Measurements from ENCODE around the gene LTK. TPM values are rescaled to one million over a fixed set of nuclear protein-coding genes. Genes with fewer than 3 reads are reported as not detected.
A peak's percentile ranks its signal among the peaks of the same experiment; 100 is the strongest.
"Not testable (repeated sequence)": the region's sequence is repeated elsewhere in the genome, so short reads cannot be mapped to it uniquely, and the experiment has no call there.

The LTK gene
- total RNA-seq, 3 donors from 2014 or later: 5.5 to 23.3 (median 13.3) TPM

GRCh38 chr15:41480396-41481140 is 33.1 kb downstream of the LTK start:
- H3K9me3 ChIP-seq: no peaks in the 10 kb centered on the region
- no peak for ATAC-seq
- no peaks in the 10 kb centered on the region for H3K36me3 ChIP-seq (ENCODE audit: low read depth)

GRCh38 chr15:41476416-41477048 is 37.1 kb downstream of the LTK start:
- TF ChIP-seq CTCF (IDR thresholded peaks at IDR 0.05): no peak

More at GRCh38 chr15:41480396-41481140, 33.1 kb downstream of the LTK start:
- peak in 1 of 3 donors; percentile 23 for DNase-seq
- Histone ChIP-seq H3K4me3 (no peak overlapping the region), H3K4me1 (ENCODE audit: low read depth) (peaks cover 14% of the 10 kb centered on the region)
- TF ChIP-seq CTCF (IDR thresholded peaks at IDR 0.05): no peak
- intact Hi-C loops (cut with DNase I, micrococcal nuclease): no loop called here

GRCh38 chr15:41474941-41475340 is 38.7 kb downstream of the LTK start:
- no peak overlapping the region for H3K4me3 ChIP-seq
- peaks cover 9% of the 10 kb centered on the region for H3K4me1 ChIP-seq (ENCODE audit: low read depth)
- DNase-seq: peak in 2 of 3 donors; percentile 50 to 75
- ATAC-seq: peak; percentile 93
- TF ChIP-seq CTCF (IDR thresholded peaks at IDR 0.05): no peak
- H3K9me3 ChIP-seq: no peaks in the 10 kb centered on the region
- H3K36me3 ChIP-seq (ENCODE audit: low read depth): no peaks in the 10 kb centered on the region
- intact Hi-C loops (cut with DNase I, micrococcal nuclease): no loop called here

More at GRCh38 chr15:41476416-41477048, 37.1 kb downstream of the LTK start:
- intact Hi-C loops (cut with DNase I, micrococcal nuclease): no loop called here
- H3K9me3 ChIP-seq: no peaks in the 10 kb centered on the region
- H3K4me1 ChIP-seq (ENCODE audit: low read depth): peaks cover 17% of the 10 kb centered on the region
- DNase-seq: no peak
- no peak overlapping the region for H3K4me3 ChIP-seq
- H3K36me3 ChIP-seq (ENCODE audit: low read depth): no peaks in the 10 kb centered on the region
- no peak for ATAC-seq

- Histone ChIP-seq H3K4me1 (ENCODE audit: low read depth) (peaks cover 9% of the 10 kb centered on the region), H3K36me3 (ENCODE audit: low read depth) (no peaks in the 10 kb centered on the region), H3K9me3 (no peaks in the 10 kb centered on the region), H3K4me3 (no peak overlapping the region)
- intact Hi-C loops (cut with DNase I, micrococcal nuclease): no loop called here
- DNase-seq (peak in 1 of 3 donors; percentile 68), ATAC-seq (peak; percentile 85)
- no peak for TF ChIP-seq CTCF (IDR thresholded peaks at IDR 0.05)
These were observed 39.2 kb downstream of the LTK start for GRCh38 chr15:41474436-41474835.

- Histone ChIP-seq H3K4me3 (no peak overlapping the region), H3K36me3 (ENCODE audit: low read depth) (no peaks in the 10 kb centered on the region), H3K9me3 (no peaks in the 10 kb centered on the region), H3K4me1 (ENCODE audit: low read depth) (peaks cover 9% of the 10 kb centered on the region)
- ATAC-seq (peak; percentile 16), DNase-seq (peak in 1 of 3 donors; percentile 43)
- intact Hi-C loops (cut with DNase I, micrococcal nuclease): no loop called here
- TF ChIP-seq CTCF (IDR thresholded peaks at IDR 0.05): no peak
These were observed 40.2 kb downstream of the LTK start for GRCh38 chr15:41473418-41473817.

- intact Hi-C loops (cut with DNase I, micrococcal nuclease); H3K9me3 ChIP-seq; H3K4me3 ChIP-seq; DNase-seq; ATAC-seq; H3K4me1 ChIP-seq (ENCODE audit: low read depth); H3K36me3 ChIP-seq (ENCODE audit: low read depth): not testable (repeated sequence)
These were observed 44.0 kb downstream of the LTK start for GRCh38 chr15:41469644-41470043.

Data from mucosa of descending colon (tissue), 3 donors.